MM.1S (cell line): Measurements from ENCODE around the gene FYN.

ENCODE experiments used
- EZH2phosphoT487 ChIP-seq: fragments of 300-600 bp; sonication (generic); IDR thresholded peaks from 2 replicates; pipeline ENCODE4 v1.6.1; 2018; ENCODE audit warnings: antibody characterized with exemption, low read length
- TF ChIP-seq, protein P1 (sequence below): fragments of 300-600 bp; sonication (generic); IDR thresholded peaks from 2 replicates; pipeline ENCODE4 v1.5.1; 2016; ENCODE audit warnings: antibody characterized with exemption, low read length, mixed read lengths

DNA sequence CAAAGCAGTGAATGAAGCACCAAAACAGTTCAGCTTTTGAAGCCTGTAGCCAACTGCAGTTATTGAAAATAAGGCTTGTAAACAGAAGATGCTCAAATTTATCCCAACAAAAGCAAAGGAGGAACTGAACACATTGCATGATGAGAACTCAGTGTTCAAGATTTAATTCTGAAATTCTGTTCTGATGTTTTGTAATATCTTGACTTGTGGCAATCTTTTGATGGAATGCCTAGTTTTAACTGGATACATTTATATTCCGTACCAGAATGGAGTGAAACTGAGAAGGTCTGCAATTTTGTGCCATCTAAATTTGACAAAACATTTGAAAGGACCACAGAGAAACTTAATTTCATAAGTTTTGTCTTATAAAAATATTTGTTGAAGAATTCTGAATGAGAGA lies 17.5 kb downstream of the FYN start:
- TF ChIP-seq, protein P1, sequence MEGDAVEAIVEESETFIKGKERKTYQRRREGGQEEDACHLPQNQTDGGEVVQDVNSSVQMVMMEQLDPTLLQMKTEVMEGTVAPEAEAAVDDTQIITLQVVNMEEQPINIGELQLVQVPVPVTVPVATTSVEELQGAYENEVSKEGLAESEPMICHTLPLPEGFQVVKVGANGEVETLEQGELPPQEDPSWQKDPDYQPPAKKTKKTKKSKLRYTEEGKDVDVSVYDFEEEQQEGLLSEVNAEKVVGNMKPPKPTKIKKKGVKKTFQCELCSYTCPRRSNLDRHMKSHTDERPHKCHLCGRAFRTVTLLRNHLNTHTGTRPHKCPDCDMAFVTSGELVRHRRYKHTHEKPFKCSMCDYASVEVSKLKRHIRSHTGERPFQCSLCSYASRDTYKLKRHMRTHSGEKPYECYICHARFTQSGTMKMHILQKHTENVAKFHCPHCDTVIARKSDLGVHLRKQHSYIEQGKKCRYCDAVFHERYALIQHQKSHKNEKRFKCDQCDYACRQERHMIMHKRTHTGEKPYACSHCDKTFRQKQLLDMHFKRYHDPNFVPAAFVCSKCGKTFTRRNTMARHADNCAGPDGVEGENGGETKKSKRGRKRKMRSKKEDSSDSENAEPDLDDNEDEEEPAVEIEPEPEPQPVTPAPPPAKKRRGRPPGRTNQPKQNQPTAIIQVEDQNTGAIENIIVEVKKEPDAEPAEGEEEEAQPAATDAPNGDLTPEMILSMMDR, result no peak
- no peak for TF ChIP-seq EZH2phosphoT487
